ENCODE data around the gene SENP6.
"Not testable (repeated sequence)": the region's sequence is repeated elsewhere in the genome, so short reads cannot be mapped to it uniquely, and the experiment has no call there.

DNA sequence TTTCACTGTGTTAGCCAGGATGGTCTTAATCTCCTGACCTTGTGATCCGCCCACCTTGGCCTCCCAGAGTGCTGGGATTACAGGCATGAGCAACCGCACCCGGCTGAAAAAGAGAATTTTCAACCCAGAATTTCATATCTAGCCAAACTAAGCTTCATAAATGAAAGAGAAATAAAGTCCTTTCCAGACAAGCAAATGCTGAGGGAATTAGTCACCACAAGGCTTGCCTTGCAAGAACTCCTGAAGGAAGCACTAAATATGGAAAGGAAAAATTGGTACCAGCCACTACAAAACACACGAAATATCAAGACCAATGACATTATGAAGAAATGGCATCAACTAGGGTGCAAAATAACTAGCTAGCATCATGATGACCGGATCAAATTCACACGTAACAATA, 31.0 kb upstream of the SENP6 start:
- TF ChIP-seq, protein P1, sequence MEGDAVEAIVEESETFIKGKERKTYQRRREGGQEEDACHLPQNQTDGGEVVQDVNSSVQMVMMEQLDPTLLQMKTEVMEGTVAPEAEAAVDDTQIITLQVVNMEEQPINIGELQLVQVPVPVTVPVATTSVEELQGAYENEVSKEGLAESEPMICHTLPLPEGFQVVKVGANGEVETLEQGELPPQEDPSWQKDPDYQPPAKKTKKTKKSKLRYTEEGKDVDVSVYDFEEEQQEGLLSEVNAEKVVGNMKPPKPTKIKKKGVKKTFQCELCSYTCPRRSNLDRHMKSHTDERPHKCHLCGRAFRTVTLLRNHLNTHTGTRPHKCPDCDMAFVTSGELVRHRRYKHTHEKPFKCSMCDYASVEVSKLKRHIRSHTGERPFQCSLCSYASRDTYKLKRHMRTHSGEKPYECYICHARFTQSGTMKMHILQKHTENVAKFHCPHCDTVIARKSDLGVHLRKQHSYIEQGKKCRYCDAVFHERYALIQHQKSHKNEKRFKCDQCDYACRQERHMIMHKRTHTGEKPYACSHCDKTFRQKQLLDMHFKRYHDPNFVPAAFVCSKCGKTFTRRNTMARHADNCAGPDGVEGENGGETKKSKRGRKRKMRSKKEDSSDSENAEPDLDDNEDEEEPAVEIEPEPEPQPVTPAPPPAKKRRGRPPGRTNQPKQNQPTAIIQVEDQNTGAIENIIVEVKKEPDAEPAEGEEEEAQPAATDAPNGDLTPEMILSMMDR (IDR thresholded peaks at IDR 0.05 in 8 of 11, conservative IDR thresholded peaks at IDR 0.05 in 3 of 11): not testable (repeated sequence)
- not testable (repeated sequence) for TF ChIP-seq POLR2A (IDR thresholded peaks at IDR 0.05)
